HEK293 (cell line): ENCODE data around the gene NFYB.

Experiments
- CTCF ChIA-PET: fragments of 350-600 bp; formaldehyde crosslinking; extraction: SDS; loops from one replicate; lab custom pipeline; 2021; ENCODE audit warnings: antibody characterized with exemption; lab: Yijun Ruan, JAX
- POLR2A ChIA-PET: fragments of 300-600 bp; formaldehyde crosslinking; extraction: SDS; loops from one replicate; lab custom pipeline; 2020; ENCODE audit warnings: antibody characterized with exemption, inconsistent platforms; lab: Yijun Ruan, JAX
- H3K27ac ChIP-seq: fragments of 200-500 bp; sonication (Bioruptor generic); 2 replicates; pipeline ENCODE4 v1.5.1; 2014; ENCODE audit warnings: low read depth, low read length, control low read depth, inconsistent platforms; ENCODE audit errors: extremely low read depth
- H3K36me3 ChIP-seq, 2 experiments: fragments of 200-500 bp in 1 of 2; sonication (Bioruptor generic) in 1 of 2; 1 replicate in 1 of 2; 2 replicates in 1 of 2; pipeline ENCODE4 v1.5.1; 2014 to 2017; ENCODE audit warnings: inconsistent platforms in 2 of 2, low read length in 2 of 2; ENCODE audit not compliant: control insufficient read depth in 2 of 2, insufficient read depth in 1 of 2
- H3K4me1 ChIP-seq: fragments of 200-500 bp; sonication (Bioruptor generic); 2 replicates; pipeline ENCODE4 v1.5.1; 2014; ENCODE audit warnings: mild to moderate bottlenecking, low read length, inconsistent platforms; ENCODE audit not compliant: control insufficient read depth, insufficient read depth
- H3K4me3 ChIP-seq: 2 replicates; pipeline ENCODE4 v1.5.1; 2011; ENCODE audit warnings: low read depth, mild to moderate bottlenecking, control low read depth, low read length, moderate library complexity
- H3K9me3 ChIP-seq: fragments of 200-500 bp; sonication (Bioruptor generic); 2 replicates; pipeline ENCODE4 v1.5.1; 2014; ENCODE audit warnings: low read depth, low read length, inconsistent platforms; ENCODE audit not compliant: control insufficient read depth, insufficient read depth
- HOXC10 ChIP-seq: sonication (generic); formaldehyde crosslinking; IDR thresholded peaks from 2 replicates; pipeline ENCODE4 v1.8.1; 2023; ENCODE audit warnings: mild to moderate bottlenecking, missing genetic modification reagents
- ZNF140 ChIP-seq: fragments of 450-650 bp; formaldehyde crosslinking; IDR thresholded peaks from 2 replicates; pipeline ENCODE4 v1.5.1; 2016; ENCODE audit warnings: missing biosample characterization, missing genetic modification characterization
- ZNF292 ChIP-seq: fragments of 450-650 bp; formaldehyde crosslinking; IDR thresholded peaks from 2 replicates; pipeline ENCODE4 v1.5.1; 2016; ENCODE audit warnings: low read depth, missing biosample characterization, missing genetic modification characterization, borderline replicate concordance
- ZNF426 ChIP-seq: fragments of 450-650 bp; formaldehyde crosslinking; IDR thresholded peaks from 2 replicates; pipeline ENCODE4 v1.5.1; 2017; ENCODE audit warnings: missing biosample characterization, missing genetic modification characterization, mild to moderate bottlenecking, inconsistent platforms, moderate library complexity
- ZNF433 ChIP-seq: fragments of 450-650 bp; formaldehyde crosslinking; IDR thresholded peaks from 2 replicates; pipeline ENCODE4 v1.5.1; 2016; ENCODE audit warnings: missing biosample characterization, missing genetic modification characterization, low read depth
- ZNF510 ChIP-seq: fragments of 450-650 bp; formaldehyde crosslinking; IDR thresholded peaks from 2 replicates; pipeline ENCODE4 v1.5.1; 2018; ENCODE audit warnings: mild to moderate bottlenecking, missing genetic modification characterization, missing biosample characterization; ENCODE audit not compliant: insufficient replicate concordance
- ZNF600 ChIP-seq: fragments of 450-650 bp; formaldehyde crosslinking; IDR thresholded peaks from 2 replicates; pipeline ENCODE4 v1.5.1; 2016; ENCODE audit warnings: missing biosample characterization, missing genetic modification characterization
- ZNF629 ChIP-seq: fragments of 450-650 bp; formaldehyde crosslinking; IDR thresholded peaks from 2 replicates; pipeline ENCODE4 v1.5.1; 2017; ENCODE audit warnings: missing biosample characterization, missing genetic modification characterization
- ZNF654 ChIP-seq: fragments of 450-650 bp; formaldehyde crosslinking; IDR thresholded peaks from 2 replicates; pipeline ENCODE4 v1.5.1; 2016; ENCODE audit warnings: low read depth, missing biosample characterization, missing genetic modification characterization
- ZNF785 ChIP-seq: fragments of 450-650 bp; formaldehyde crosslinking; IDR thresholded peaks from 2 replicates; pipeline ENCODE4 v1.5.1; 2016; ENCODE audit warnings: missing biosample characterization, missing genetic modification characterization
- ZNF837 ChIP-seq: fragments of 450-650 bp; formaldehyde crosslinking; IDR thresholded peaks from 2 replicates; pipeline ENCODE4 v1.5.1; 2016; ENCODE audit warnings: missing biosample characterization, missing genetic modification characterization
- ZSCAN16 ChIP-seq: fragments of 450-650 bp; formaldehyde crosslinking; IDR thresholded peaks from 2 replicates; pipeline ENCODE4 v1.5.1; 2016; ENCODE audit warnings: missing biosample characterization, missing genetic modification characterization
- TF ChIP-seq, protein P1 (sequence below): fragments of 450-650 bp; formaldehyde crosslinking; IDR thresholded peaks from 2 replicates; pipeline ENCODE4 v1.5.1; 2016; ENCODE audit warnings: missing biosample characterization, missing genetic modification characterization, borderline replicate concordance
- TF ChIP-seq, protein P2 (sequence below): fragments of 450-650 bp; formaldehyde crosslinking; IDR thresholded peaks from 2 replicates; pipeline ENCODE4 v1.5.1; 2016; ENCODE audit warnings: missing biosample characterization, missing genetic modification characterization
- TF ChIP-seq, protein P3 (sequence below): fragments of 450-650 bp; formaldehyde crosslinking; IDR thresholded peaks from 2 replicates; pipeline ENCODE4 v1.5.1; 2016; ENCODE audit warnings: missing biosample characterization, missing genetic modification characterization
- TF ChIP-seq, protein P4 (sequence below): fragments of 450-650 bp; formaldehyde crosslinking; IDR thresholded peaks from 2 replicates; pipeline ENCODE4 v1.5.1; 2016; ENCODE audit warnings: missing biosample characterization, missing genetic modification characterization
- TF ChIP-seq, protein P5 (sequence below): fragments of 450-650 bp; formaldehyde crosslinking; IDR thresholded peaks from 2 replicates; pipeline ENCODE4 v1.5.1; 2016; ENCODE audit warnings: missing biosample characterization, missing genetic modification characterization
- TF ChIP-seq, protein P6 (sequence below): fragments of 450-650 bp; formaldehyde crosslinking; IDR thresholded peaks from 2 replicates; pipeline ENCODE4 v1.5.1; 2016; ENCODE audit warnings: missing biosample characterization, missing genetic modification characterization

The NFYB gene

DNA sequence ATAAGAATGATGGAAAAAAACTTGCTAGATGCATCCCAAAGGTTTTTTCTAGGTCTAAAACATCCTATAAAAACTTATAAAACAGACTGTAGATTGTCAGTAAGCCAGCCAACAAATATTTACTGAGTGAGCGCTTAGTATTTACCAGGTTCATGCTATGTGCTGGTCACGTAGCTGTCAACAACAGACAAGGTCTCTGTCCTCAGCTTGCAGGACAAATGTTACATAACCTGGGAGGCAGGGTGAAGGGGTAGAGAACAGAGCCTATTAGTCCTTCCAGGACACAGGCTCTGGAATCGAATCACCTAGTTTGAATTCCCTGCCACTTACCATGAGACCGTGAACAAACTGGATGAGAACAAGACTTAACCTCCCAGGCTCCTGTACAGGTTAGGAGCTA is 6.4 kb downstream of the NFYB start (continued):
- TF ChIP-seq, protein P1, sequence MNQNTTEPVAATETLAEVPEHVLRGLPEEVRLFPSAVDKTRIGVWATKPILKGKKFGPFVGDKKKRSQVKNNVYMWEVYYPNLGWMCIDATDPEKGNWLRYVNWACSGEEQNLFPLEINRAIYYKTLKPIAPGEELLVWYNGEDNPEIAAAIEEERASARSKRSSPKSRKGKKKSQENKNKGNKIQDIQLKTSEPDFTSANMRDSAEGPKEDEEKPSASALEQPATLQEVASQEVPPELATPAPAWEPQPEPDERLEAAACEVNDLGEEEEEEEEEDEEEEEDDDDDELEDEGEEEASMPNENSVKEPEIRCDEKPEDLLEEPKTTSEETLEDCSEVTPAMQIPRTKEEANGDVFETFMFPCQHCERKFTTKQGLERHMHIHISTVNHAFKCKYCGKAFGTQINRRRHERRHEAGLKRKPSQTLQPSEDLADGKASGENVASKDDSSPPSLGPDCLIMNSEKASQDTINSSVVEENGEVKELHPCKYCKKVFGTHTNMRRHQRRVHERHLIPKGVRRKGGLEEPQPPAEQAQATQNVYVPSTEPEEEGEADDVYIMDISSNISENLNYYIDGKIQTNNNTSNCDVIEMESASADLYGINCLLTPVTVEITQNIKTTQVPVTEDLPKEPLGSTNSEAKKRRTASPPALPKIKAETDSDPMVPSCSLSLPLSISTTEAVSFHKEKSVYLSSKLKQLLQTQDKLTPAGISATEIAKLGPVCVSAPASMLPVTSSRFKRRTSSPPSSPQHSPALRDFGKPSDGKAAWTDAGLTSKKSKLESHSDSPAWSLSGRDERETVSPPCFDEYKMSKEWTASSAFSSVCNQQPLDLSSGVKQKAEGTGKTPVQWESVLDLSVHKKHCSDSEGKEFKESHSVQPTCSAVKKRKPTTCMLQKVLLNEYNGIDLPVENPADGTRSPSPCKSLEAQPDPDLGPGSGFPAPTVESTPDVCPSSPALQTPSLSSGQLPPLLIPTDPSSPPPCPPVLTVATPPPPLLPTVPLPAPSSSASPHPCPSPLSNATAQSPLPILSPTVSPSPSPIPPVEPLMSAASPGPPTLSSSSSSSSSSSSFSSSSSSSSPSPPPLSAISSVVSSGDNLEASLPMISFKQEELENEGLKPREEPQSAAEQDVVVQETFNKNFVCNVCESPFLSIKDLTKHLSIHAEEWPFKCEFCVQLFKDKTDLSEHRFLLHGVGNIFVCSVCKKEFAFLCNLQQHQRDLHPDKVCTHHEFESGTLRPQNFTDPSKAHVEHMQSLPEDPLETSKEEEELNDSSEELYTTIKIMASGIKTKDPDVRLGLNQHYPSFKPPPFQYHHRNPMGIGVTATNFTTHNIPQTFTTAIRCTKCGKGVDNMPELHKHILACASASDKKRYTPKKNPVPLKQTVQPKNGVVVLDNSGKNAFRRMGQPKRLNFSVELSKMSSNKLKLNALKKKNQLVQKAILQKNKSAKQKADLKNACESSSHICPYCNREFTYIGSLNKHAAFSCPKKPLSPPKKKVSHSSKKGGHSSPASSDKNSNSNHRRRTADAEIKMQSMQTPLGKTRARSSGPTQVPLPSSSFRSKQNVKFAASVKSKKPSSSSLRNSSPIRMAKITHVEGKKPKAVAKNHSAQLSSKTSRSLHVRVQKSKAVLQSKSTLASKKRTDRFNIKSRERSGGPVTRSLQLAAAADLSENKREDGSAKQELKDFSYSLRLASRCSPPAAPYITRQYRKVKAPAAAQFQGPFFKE (tag by site-specific recombination) = no peak
- TF ChIP-seq ZNF785 (tag by site-specific recombination) (no peak), ZNF600 (tag by site-specific recombination) (no peak), ZNF433 (tag by site-specific recombination) (no peak)
- TF ChIP-seq, protein P2, sequence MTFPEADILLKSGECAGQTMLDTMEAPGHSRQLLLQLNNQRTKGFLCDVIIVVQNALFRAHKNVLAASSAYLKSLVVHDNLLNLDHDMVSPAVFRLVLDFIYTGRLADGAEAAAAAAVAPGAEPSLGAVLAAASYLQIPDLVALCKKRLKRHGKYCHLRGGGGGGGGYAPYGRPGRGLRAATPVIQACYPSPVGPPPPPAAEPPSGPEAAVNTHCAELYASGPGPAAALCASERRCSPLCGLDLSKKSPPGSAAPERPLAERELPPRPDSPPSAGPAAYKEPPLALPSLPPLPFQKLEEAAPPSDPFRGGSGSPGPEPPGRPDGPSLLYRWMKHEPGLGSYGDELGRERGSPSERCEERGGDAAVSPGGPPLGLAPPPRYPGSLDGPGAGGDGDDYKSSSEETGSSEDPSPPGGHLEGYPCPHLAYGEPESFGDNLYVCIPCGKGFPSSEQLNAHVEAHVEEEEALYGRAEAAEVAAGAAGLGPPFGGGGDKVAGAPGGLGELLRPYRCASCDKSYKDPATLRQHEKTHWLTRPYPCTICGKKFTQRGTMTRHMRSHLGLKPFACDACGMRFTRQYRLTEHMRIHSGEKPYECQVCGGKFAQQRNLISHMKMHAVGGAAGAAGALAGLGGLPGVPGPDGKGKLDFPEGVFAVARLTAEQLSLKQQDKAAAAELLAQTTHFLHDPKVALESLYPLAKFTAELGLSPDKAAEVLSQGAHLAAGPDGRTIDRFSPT (tag by site-specific recombination) = no peak

DNA sequence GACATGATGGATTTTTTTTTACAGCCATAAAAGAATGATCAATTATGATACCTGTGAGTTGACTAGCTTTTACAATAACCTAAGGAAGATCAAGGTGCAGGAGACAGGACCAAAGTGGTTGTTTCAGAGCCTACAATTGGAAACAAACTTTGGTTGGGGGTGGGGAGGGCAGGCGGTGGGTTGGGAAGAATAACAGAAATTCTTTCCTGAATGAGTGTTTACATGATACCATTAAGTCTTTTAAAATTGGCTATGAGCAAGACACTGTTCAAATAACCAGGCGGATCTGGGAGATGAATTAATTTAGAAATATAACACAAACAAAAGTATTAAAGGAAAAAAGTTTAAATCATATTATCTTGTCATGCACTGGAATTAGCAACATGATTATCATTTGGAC is 7.2 kb downstream of the NFYB start:
- H3K4me1 ChIP-seq = no peaks in the 10 kb centered on the region
- POLR2A ChIA-PET = no interaction called here
- H3K27ac ChIP-seq = no peak overlapping the region
- no peak overlapping the region for H3K4me3 ChIP-seq
- CTCF ChIA-PET = interaction anchor here (1.1 kb wide), 1 partner anchor 22 kb away, joined by 3 read pairs; no protein-coding TSS in a partner anchor
- TF ChIP-seq ZNF629 (tag by site-specific recombination) (no peak), ZSCAN16 (no peak)
- TF ChIP-seq, protein P3, sequence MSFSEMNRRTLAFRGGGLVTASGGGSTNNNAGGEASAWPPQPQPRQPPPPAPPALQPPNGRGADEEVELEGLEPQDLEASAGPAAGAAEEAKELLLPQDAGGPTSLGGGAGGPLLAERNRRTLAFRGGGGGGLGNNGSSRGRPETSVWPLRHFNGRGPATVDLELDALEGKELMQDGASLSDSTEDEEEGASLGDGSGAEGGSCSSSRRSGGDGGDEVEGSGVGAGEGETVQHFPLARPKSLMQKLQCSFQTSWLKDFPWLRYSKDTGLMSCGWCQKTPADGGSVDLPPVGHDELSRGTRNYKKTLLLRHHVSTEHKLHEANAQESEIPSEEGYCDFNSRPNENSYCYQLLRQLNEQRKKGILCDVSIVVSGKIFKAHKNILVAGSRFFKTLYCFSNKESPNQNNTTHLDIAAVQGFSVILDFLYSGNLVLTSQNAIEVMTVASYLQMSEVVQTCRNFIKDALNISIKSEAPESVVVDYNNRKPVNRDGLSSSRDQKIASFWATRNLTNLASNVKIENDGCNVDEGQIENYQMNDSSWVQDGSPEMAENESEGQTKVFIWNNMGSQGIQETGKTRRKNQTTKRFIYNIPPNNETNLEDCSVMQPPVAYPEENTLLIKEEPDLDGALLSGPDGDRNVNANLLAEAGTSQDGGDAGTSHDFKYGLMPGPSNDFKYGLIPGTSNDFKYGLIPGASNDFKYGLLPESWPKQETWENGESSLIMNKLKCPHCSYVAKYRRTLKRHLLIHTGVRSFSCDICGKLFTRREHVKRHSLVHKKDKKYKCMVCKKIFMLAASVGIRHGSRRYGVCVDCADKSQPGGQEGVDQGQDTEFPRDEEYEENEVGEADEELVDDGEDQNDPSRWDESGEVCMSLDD (tag by site-specific recombination) = no peak
- H3K36me3 ChIP-seq = peaks cover 25 to 83% of the 10 kb centered on the region in 2 experiments
- H3K9me3 ChIP-seq = no peaks in the 10 kb centered on the region

DNA sequence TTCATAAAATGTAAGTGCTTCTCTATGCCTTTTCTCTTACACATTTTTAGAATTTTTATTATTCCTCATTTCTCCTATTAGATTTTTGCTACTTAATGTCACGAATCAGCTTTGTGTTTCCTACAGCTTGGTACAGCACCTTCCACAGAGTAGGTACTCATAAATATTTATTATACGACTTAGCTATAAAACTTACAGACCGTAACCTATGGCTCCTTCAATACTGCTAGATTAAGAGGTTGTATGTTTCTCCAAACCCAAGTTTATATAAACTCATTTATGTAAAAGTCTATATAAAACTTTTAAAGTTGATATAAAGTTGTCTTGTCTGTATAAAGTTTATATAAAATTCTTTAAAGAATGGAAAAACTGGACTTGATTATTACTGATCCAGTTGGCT is 11.5 kb downstream of the NFYB start:
- Histone ChIP-seq H3K4me1 (no peaks in the 10 kb centered on the region), H3K9me3 (no peaks in the 10 kb centered on the region), H3K36me3 (peaks cover 51 to 81% of the 10 kb centered on the region in 2 experiments), H3K4me3 (no peak overlapping the region), H3K27ac (no peak overlapping the region)
- ChIA-PET POLR2A (interaction anchor here (1.3 kb wide), 1 partner anchor 12 kb away, joined by 7 read pairs; the partner anchor contains the start of gene NFYB), CTCF (no interaction called here)
- TF ChIP-seq ZNF654 (tag by site-specific recombination) (no peak), ZNF292 (no peak), ZNF510 (tag by site-specific recombination) (no peak), ZNF140 (no peak), ZNF426 (tag by site-specific recombination) (no peak), ZNF837 (no peak), HOXC10 (CRISPR knock-in tag) (no peak)
- TF ChIP-seq, protein P4, sequence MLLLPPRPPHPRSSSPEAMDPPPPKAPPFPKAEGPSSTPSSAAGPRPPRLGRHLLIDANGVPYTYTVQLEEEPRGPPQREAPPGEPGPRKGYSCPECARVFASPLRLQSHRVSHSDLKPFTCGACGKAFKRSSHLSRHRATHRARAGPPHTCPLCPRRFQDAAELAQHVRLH (tag by site-specific recombination) = no peak
- TF ChIP-seq, protein P5, sequence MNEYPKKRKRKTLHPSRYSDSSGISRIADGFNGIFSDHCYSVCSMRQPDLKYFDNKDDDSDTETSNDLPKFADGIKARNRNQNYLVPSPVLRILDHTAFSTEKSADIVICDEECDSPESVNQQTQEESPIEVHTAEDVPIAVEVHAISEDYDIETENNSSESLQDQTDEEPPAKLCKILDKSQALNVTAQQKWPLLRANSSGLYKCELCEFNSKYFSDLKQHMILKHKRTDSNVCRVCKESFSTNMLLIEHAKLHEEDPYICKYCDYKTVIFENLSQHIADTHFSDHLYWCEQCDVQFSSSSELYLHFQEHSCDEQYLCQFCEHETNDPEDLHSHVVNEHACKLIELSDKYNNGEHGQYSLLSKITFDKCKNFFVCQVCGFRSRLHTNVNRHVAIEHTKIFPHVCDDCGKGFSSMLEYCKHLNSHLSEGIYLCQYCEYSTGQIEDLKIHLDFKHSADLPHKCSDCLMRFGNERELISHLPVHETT (tag by site-specific recombination) = no peak
- TF ChIP-seq, protein P6, sequence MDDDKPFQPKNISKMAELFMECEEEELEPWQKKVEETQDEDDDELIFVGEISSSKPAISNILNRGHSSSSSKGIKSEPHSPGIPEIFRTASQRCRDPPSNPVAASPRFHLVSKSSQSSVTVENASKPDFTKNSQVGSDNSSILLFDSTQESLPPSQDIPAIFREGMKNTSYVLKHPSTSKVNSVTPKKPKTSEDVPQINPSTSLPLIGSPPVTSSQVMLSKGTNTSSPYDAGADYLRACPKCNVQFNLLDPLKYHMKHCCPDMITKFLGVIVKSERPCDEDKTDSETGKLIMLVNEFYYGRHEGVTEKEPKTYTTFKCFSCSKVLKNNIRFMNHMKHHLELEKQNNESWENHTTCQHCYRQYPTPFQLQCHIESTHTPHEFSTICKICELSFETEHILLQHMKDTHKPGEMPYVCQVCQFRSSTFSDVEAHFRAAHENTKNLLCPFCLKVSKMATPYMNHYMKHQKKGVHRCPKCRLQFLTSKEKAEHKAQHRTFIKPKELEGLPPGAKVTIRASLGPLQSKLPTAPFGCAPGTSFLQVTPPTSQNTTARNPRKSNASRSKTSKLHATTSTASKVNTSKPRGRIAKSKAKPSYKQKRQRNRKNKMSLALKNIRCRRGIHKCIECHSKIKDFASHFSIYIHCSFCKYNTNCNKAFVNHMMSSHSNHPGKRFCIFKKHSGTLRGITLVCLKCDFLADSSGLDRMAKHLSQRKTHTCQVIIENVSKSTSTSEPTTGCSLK (tag by site-specific recombination) = no peak
